KBM-7 (cell line): ENCODE measurements around the gene ABLIM2.

ENCODE experiments used
- DNase-seq: peaks from one replicate; pipeline ENCODE4 v3.0.0-alpha.2; 2015
- in situ Hi-C: fragments of 300-500 bp; cut with MboI; formaldehyde crosslinking; loops from 2 replicates; pipeline ENCODE4 v1.14.3; 2020; ENCODE audit warnings: low sequenced_read_pairs, low pct_unique_long_range_greater_than_20kb, mixed read lengths

The ABLIM2 gene

DNA sequence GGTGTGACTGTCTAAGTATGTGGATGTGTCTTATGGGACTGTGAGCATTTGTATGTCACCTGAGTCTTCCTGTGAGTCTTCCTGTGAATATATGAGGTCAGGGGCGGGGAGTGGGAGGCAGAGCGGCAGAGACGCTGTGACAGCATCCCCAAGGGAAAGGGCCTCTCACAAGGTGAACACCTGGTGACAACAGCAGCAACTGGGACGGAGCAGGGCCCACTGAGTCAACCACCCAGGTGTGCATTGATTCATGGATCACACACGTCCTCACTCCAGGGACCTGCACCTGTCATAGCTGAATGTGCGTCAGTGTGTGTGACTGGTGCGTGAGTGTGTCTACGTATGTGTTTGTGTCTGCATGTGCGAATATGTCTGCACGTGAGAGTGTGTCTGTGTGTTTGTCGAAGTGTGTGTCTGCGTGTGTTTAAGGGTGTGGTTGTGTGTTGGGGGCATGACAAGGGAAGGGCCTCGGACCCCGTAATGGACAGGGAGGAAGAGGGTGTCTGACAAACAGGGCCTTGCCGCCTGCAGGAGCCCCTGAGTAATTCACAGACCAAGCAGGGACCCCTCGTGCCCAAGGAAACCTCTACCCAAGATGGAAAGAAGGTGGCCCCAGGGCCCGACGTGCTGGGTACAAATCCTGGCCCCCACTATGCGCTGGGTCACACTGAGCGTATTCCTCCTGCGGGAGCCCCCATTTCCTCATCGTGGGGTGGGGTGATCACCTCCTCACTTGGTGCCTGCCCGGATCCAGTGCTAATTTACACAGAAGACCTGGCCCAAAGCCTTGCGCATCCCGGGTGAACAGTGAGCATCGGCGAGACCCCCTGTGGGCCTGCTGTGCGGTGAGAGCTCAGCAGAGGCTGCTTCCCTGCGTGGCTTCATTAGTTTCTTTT, 76.7 kb downstream of the ABLIM2 start:
- in situ Hi-C loops = no loop called here
- DNase-seq = no peak

DNA sequence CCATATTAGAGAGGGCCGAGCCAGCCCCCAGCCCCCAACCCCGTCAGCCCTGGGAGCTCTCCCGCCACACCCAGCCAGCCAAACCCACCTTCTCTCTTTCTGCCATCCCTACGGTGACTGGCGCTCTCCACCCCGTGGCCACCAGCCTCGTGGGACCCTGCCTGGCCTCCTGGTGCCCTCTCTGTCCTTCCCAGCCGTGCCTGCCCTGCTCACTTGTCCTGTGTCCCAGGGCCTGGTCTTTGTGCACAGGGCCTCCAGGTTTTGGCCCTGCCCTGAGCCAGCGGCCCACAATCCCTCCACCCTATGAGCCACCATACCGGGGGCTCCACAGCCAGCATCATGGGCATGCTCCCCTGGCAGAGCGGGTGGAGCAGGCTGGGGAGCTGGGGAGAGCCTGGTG, 77.4 kb downstream of the ABLIM2 start:
- in situ Hi-C loops = no loop called here

DNA sequence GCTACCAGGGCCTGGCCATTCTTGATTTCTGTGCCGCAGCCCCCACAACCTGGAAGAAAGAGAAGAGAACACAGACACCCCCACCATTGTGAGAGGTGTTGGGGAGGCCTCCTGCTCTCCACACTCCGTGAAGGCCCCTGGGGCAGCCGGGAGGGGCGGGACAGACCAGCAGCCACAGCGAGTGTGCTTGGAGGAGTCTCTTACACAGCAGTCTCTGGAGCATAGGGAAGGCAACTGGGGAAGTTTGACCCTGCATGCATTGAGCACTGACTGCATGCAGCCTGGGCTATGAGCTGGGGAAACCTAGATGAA, 77.9 kb downstream of the ABLIM2 start:
- in situ Hi-C loops = no loop called here
- no peak for DNase-seq

More for the DNA sequence above, 77.4 kb downstream of the ABLIM2 start:
- no peak for DNase-seq

DNA sequence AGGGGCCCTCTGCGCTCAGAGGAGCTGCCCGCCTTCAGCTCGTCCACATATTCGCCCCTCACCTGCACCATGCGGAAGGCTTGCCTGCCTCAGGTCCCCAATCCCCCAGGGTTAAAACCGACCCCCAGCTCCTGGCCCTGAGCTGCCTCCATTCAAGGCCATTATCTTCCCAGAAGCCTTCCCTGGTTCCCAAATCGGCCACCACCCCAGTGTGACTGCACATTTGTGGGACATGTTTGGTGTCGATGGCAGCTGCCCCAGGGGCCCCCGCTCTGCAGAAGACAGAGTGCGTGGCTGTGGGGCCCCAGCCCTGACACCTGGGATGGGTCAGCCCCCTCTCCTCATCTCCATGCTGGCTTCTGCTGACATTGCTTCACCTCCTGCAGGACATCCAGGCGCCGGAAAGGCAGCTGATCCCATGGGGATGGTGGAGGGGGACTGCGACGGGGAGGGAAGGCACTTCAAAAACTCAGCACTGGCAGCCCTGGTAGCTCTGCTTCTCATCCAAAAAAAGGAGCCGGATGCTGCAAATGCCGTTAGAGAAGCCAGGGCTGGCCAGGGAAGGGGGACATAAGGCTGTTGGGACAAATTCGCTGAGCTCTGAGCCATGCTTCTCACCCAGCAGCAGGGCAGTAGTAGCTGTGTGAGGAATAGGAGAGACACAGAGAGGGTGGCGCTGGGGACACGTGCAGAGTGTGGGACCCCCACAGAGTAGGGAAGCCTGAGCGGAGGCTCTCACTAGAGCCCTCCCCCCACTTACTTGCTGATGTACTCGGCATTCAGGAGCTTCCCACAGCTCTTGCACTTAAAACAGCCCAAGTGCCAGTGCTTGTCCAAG, 78.5 kb downstream of the ABLIM2 start:
- no peak for DNase-seq
- in situ Hi-C loops = no loop called here

DNA sequence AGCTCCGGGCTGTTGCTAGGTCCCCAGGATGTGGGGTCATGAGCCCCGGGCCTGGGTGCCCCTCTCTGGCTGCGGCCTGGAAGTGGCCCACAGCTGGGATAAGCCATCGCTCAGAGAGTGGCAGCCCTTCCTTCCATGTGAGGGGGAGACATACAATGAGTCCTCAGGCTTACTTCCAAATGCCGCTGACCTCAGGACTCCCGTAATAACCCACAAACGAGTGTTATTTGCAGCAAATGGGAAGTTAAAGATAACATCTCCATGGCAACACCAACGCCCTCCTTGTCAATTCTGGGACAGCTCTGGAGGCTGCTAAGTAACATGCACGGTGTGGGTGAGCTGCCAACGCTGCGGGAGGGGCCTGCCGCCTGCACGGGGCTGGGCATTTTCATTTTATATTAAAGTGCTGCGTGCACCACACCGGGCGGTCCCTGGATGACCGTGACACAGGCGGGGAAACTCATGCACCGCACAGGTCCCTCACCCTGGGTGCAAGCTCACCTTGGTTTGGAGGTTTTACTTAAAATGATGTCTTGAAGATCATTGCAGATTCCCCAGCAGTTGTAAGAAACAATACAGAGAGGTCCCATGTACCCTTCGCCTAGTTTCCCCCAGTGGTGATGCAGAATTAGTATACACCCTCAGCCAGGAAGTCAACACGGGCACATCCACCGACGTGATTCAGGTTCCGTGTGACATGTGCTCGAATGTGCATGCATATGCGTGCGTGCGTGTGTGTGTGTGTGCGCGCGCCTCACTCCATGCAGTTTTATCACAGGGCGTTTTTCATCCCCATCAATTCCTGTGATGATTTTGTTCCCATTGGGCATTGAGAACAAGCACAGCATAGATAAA, 79.4 kb downstream of the ABLIM2 start:
- peak; percentile 79 for DNase-seq
- in situ Hi-C loops = no loop called here

DNA sequence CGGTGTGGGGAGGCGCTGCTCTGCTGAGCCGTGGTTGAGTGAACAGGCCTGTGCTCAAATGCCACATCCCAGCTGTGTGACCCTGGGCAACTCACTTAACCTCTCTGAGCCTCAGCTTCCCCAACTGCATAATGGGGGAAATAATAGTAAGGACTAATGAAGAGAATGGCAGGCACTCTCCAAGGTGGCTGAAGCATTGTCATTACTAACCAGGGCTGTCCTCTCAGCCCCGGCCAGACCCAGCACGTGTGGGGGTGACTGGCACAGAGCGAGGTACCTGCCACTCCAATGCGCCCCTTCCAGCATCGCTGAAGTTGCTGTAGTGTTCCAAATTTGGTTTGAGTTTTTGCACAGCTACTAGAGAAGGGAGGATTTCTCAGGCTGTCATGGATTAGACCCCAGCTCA, 80.0 kb downstream of the ABLIM2 start:
- in situ Hi-C loops = no loop called here
- DNase-seq = no peak

DNA sequence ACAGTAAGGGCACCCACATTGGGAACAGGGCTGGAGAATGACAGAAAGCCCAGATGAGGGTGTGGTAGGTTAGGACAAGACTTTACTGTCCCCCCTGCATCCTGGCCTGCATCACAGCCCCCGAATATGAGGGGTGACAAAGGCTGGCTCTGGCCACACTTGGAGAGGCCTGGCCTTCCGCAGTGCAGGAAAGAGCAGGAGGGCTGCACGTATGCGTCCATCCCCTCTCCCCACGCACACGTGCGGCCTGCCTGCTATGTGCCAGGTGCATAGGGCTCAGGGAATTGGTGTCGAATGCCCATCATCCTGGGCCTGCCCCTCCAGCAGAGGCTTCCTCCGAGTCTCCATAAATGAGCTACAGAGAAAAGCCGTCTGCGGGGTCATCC, 80.5 kb downstream of the ABLIM2 start:
- DNase-seq = no peak
- in situ Hi-C loops = no loop called here

DNA sequence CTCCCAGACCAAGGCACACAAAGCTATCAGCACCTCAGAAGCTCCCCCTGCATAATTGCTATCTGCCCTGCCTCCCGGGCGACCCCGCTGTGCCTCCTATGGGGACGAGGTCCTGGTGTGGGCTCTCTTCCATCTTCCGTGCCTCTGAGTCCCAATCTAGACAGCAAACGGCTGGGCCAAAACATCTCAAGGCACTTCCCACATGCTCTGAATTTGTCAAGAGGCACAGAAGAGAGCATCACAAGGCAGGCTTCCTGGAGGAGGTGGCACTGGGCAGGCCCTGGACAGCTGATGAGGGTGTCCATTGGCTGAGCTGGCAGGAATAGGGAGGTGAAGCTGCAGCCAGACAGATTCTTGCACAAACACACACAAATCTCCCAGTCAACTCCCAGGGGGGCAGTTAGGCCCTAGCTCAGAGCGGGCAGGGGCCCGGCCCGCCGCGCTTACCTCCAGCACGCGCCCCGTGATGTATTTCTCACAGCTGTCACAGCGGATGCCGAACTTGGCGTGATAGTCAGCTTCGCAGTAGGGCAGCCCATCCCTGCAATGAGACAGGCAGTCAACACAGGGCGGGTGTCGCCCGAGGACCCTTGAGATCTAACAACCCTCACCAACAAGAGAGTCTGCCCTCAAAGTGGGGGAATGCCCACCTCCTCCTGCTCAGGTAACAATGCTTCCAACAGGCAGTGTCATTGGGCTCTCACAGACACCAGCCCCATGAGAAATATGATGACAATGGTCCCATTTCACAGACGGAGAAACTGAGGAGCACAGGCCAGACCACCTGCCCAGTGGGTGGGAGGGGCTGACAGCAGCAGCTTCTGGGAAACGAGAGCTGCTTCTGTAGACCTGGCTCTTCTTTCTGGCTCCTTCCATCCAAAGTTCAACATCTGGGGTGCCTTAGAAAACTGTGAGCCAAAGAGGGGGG, 81.2 kb downstream of the ABLIM2 start:
- in situ Hi-C loops = no loop called here
- no peak for DNase-seq

DNA sequence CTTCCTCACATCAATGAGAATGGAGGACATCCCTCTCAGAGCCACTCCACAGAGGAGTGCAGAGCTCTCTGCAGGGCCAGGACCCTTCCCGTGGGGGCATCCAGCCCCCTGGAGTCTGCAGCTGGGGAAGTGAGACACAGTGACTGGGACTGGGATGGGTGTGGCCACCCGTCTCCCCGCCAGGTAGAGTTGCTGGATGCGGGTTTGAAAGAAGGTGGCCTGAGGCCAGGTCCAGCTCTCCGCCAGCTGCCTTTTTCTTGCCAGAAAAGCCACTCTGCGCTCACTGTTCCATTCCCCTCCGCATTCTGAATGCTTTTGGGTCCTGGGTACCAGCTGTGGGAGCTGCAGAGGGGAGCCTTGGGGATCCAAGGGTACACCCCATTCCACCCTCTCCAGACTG, 82.6 kb downstream of the ABLIM2 start:
- in situ Hi-C loops = no loop called here
- DNase-seq = no peak

DNA sequence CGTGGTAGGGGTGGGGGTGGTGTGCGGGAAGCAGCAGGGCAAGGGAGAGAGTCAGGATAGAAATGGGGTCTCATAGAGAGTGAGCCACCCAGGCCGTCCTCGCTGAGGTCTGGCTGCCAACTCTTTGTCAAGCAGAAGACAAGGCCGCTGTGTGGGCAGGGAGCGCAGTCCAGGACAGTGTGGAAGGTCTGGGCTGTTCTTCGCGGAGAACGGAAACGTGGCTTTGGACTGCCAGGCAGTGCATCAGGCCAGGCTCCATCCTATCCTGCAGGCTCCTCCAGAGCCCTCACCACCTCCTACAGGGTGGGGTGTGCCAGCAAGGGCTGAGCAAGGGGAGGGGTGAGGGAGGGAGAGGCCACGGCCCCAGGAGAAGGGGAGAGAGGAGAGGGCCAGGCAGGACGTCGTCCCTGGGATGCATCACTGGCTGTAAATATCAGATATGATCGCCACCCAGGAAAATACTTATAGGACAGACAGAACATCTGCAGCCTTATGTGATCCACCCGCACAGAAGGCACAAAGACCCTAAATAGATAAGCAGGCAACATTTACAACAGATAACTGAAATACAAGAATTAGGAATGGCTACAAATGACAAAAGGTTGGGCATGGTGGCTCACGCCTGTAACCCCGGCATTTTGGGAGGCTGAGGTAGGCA, 85.3 kb downstream of the ABLIM2 start:
- no peak for DNase-seq
- in situ Hi-C loops = no loop called here

DNA sequence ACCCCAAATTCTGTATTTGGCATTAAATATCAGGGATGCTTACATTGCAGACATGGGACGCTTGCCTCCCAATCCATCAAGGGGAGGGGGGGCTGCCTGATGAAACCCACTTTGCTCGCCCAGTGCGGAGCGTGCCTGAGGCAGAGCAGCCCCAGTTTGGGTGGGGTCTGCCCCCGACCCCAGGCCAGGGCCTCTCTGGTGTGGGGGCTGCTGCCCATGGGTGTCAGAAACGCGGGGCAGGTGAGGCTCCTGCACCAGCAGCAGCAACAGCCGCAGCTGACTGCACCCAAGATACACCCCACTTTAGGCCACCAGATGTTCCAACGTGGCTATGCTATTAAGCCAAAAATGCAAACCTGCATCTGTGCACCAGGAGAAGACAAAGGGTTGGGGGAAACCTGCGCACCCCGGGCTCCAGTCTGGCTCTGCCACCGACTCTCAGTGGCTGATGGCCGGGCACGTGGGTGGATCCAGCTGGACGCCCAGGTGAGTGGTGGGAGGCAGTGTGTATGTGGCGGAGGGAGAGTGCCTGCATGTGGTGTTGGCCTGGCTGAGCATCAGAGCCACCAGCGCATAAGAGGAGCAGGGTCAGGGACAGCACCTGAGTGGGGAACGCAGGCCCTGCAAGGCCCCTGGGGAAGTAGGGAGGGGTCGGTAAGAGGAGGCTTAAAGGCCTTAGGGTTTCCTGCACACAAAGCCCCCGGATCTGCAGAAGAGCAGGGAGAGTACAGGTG, 86.2 kb downstream of the ABLIM2 start:
- in situ Hi-C loops = no loop called here
- no peak for DNase-seq

DNA sequence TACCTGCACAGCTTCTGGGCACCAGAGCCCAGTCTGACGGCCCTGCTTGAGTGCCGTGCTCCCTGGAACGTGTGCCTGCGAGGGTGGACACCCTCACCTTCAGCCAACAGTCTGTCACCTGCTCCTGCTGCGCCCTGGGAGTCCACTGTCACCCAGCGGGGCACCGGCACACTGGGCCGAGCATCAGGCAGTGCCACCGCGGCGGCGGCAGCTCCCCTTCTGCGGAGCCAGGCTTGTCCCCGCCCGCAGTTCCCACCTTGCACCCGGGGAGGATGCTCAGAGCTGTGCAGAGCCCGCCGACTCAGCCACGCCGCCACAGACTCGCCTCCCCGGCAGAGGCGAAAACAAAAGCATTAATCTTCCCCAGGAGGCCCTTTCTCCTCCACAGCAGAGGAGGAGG, 86.8 kb downstream of the ABLIM2 start:
- no peak for DNase-seq
- in situ Hi-C loops = no loop called here

DNA sequence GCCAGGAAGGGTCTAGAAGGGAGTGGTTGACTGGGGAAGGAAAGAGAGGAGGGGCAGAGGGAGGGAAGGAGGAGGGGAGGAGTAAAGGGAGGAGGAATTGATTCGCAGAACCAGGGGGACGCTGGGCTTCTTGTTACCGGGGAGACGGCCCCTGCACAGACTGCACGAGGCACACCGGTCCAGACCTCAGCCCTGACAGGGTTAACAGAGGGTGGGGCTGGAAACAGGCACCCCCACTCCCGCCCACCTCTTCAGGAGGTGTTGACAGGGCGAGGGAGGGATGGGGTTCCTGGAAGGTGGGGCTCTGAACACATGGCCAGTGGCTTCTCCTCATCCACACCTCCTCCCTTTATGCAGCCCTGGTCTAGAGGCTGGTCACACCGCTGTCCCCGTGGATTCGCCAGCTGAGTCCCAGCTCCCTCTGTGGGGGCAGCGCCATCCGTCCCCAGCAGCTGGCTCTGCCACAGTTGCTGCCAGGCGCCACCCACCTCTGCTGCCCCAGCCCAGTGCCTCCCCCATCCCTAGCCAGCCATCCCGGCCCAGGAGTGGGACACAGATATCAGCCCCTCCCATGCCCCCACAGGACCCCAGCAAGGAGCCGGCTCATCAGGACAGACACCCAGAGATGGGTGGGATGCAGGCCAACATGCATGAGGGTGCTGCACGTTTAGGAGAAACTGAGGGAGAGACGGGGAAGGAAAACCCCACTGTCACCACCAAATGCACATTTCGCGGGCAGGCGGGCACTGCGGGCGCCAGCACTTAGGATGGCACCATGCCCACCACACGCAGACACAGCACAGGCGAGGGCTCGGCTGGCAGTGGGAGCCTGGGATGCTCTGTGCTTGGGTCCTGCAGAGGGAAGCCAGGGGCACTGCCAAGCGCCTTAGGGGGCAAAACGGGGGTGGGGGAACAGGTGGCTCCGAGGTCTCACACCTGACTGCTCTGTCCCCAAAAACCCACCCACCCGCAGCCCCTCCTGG, 87.6 kb downstream of the ABLIM2 start:
- no peak for DNase-seq
- in situ Hi-C loops = no loop called here

DNA sequence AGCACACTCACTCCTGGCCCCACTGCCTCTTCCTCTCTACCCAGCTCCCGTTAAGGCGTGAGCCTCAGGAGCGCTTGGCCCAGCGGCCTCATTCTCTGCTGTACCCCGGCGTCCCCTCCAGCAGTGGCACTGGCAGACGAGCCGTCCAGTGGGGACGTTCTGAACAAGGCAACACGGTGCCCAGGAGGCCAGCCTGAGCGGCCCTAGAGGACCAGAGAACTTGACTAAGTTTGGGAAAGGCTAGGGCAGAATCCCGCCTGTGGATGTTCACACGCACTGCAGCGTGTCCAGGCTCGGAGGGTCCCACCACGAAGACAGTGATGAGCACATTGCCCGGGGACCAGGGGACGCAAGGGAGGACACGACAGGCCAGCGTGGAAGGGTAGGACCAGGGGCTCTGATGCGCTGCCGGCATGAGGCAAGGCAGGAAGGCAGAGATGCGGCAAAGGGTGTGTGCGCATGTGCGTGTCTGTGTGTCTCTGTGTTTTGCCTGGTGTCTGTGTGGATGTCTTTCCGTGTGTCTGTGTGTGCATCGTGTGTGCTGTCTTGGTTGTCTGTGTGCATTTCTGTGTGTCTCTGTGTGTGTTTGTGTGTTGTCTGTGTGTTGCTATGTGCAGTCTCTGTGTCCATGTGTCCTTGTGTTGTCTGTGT, 89.4 kb downstream of the ABLIM2 start:
- in situ Hi-C loops = no loop called here
- no peak for DNase-seq

DNA sequence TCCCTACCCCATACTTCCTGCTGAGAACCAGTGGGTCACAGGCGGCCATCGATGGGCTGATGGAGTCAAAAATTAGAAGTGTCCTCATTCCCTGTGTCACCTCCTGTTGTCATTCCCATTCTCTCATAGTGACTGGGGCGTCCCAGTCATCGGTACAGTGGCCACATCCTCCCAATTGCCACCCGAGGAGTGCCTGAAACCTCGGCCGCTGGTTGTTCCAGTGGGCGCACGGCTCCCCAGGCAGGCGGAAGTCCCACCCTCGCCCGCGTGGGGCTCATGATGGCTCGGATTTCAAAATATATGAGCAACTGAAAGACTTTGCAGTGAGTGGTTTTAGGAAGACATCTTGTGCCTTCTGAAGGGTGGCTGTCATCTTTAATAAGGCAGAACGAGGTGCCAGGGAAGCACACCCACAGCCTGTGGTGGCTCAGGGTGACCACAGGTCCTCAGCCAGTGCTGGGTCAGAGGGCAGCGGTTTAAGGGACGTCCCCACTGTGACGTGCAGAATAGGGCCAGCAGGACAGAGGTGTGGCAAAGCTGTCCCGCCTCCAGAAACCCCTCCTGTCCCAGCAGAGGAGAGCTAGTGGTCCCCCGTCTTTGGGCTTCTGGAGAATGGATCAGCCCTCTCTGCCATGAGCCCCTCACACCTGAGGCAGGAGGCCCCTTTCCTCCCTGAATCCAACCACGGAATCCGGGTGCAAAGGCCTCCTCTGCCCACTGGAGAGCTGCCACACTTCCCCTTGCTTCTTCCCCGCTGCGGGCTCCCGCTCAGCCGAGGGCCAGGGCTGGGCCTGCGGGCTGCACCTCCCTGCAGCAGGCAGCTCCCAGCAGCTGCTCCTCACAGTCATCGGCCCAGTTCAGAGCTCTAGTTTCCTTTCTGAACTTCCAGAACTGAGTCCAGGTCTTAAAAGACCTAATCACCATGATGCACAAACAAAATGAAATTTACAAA, 90.4 kb downstream of the ABLIM2 start:
- no peak for DNase-seq
- in situ Hi-C loops = no loop called here
